SU-DHL-6 (cell line): ENCODE results near the gene NHSL2.

Experiments
- EZH2phosphoT487 ChIP-seq: fragments of 200-600 bp; sonication (generic), shearing (Covaris generic); conservative IDR thresholded peaks from 2 replicates; pipeline ENCODE4 v1.6.1; 2018; ENCODE audit warnings: mild to moderate bottlenecking, antibody characterized with exemption, low read length, moderate library complexity, mixed read lengths
- TF ChIP-seq, protein P1 (sequence below): fragments of 200-600 bp; sonication (generic); IDR thresholded peaks from one replicate; pipeline ENCODE4 v1.5.1; 2017; ENCODE audit warnings: antibody characterized with exemption, mild to moderate bottlenecking, low read length, moderate library complexity; ENCODE audit not compliant: insufficient read depth, poor library complexity, severe bottlenecking

DNA sequence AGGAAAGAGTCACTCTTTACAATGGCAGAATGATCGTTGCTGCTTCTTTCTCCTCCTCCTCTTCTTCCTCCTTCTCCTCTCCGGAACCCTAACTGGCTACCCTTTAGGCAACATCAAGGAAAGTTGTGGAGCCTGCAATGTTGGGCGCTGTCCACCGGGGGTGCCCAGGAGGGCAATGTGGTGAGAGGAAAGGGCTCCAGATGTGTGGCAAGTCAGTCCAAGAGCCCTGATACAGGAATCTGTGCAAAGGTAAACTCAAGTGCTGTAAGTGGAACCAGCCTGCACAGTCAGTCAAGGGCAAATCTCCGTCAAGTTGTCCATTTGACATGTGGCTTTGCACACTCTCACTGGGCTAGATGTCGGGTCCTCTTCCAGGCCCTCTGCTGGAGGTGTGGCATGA is 218.2 kb downstream of the NHSL2 start:
- TF ChIP-seq EZH2phosphoT487 = no peak
- TF ChIP-seq, protein P1, sequence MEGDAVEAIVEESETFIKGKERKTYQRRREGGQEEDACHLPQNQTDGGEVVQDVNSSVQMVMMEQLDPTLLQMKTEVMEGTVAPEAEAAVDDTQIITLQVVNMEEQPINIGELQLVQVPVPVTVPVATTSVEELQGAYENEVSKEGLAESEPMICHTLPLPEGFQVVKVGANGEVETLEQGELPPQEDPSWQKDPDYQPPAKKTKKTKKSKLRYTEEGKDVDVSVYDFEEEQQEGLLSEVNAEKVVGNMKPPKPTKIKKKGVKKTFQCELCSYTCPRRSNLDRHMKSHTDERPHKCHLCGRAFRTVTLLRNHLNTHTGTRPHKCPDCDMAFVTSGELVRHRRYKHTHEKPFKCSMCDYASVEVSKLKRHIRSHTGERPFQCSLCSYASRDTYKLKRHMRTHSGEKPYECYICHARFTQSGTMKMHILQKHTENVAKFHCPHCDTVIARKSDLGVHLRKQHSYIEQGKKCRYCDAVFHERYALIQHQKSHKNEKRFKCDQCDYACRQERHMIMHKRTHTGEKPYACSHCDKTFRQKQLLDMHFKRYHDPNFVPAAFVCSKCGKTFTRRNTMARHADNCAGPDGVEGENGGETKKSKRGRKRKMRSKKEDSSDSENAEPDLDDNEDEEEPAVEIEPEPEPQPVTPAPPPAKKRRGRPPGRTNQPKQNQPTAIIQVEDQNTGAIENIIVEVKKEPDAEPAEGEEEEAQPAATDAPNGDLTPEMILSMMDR = no peak
